ENCODE results near the gene C5. TPM values are rescaled to one million over a fixed set of nuclear protein-coding genes. Genes with fewer than 3 reads are reported as not detected.

Gene C5
- total and polyA plus RNA-seq, 2 donors (not counting 1 experiment from before 2014, with no cell fraction given), result 1.9 to 7.3 TPM

DNA sequence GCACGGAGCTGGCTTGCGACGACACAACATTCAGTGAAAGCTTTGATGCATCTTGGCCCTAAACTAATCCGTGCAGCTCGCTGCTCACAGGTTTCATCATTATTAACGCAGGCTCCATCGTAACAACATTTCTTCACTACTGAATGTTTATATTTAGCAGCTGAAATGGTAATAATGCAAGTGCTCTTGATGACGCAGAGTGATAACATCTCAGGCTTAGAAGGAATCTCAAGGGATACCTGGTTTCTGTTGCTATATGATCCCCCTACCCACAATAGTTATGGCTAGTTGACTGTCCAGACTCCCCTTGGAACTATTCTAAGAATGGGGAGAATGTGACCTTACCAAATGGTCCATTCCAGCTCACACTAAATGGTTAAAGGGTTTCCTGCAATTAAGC, 36.2 kb downstream of the C5 start:
- H3K4me1 ChIP-seq (ENCODE audit: control insufficient read depth, extremely low read depth, insufficient read depth, low read length), result no peaks in the 10 kb centered on the region
- H4K20me1 ChIP-seq (ENCODE audit: control insufficient read depth, extremely low read depth, insufficient read depth, low read length), result no peaks in the 10 kb centered on the region
- no peaks in the 10 kb centered on the region for H3K36me3 ChIP-seq (ENCODE audit: control insufficient read depth, insufficient read depth, low read length)
- H3K9ac ChIP-seq (ENCODE audit: insufficient read depth, low read length), result no peak overlapping the region
- no peaks in the 10 kb centered on the region for H3K79me2 ChIP-seq (ENCODE audit: control insufficient read depth, insufficient read depth, low read length)
- no peak overlapping the region for H3K4me3 ChIP-seq (replicated peaks in 1 of 4; ENCODE audit: control extremely low read depth in 1 of 4, insufficient read depth in 1 of 4, low read depth in 3 of 4, low read length in 4 of 4)
- no peaks in the 10 kb centered on the region for H3K9me3 ChIP-seq (ENCODE audit: control insufficient read depth, insufficient read depth, low read depth, low read length)
- no peak overlapping the region for H3K4me2 ChIP-seq (ENCODE audit: extremely low read depth, insufficient read depth, low read length)
- no peak overlapping the region for H2AFZ ChIP-seq (ENCODE audit: low read length)
- peak in 1 of 2 donors; percentile 4 for DNase-seq (ENCODE audit: low read depth in 2 of 2)
- no peak overlapping the region for H3K27ac ChIP-seq (ENCODE audit: insufficient read depth, low read length)
- H3K27me3 ChIP-seq (ENCODE audit: control insufficient read depth, insufficient read depth, low read length), result no peaks in the 10 kb centered on the region
- no peak for TF ChIP-seq EZH2 (IDR thresholded peaks at IDR 0.05; ENCODE audit: low read length, missing control alignments)
- TF ChIP-seq, protein P1, sequence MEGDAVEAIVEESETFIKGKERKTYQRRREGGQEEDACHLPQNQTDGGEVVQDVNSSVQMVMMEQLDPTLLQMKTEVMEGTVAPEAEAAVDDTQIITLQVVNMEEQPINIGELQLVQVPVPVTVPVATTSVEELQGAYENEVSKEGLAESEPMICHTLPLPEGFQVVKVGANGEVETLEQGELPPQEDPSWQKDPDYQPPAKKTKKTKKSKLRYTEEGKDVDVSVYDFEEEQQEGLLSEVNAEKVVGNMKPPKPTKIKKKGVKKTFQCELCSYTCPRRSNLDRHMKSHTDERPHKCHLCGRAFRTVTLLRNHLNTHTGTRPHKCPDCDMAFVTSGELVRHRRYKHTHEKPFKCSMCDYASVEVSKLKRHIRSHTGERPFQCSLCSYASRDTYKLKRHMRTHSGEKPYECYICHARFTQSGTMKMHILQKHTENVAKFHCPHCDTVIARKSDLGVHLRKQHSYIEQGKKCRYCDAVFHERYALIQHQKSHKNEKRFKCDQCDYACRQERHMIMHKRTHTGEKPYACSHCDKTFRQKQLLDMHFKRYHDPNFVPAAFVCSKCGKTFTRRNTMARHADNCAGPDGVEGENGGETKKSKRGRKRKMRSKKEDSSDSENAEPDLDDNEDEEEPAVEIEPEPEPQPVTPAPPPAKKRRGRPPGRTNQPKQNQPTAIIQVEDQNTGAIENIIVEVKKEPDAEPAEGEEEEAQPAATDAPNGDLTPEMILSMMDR (conservative IDR thresholded peaks at IDR 0.05 in 1 of 2, IDR thresholded peaks at IDR 0.05 in 1 of 2; ENCODE audit: low read depth in 1 of 2, low read length in 2 of 2), result no peak

DNA sequence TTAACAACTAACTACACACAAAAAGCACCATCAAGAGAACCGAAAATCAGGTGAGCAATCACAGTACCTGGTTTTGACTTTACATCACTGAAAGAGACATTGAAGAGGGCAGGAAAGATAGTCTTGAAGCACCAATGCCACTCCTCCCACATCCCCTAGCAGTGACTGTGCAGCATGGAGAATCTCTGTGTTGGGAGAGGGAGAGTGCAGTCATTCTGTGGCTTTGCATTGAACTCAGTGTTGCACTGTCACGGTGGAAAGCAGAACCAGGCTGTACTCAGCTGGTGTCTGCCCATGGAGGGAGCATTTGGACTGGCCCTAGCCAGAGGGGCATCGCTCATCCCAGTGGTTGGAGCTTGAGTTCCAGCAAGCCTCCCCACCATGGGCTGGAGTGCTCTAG, 40.4 kb downstream of the C5 start:
- no peaks in the 10 kb centered on the region for H3K36me3 ChIP-seq (ENCODE audit: control insufficient read depth, insufficient read depth, low read length)
- no peaks in the 10 kb centered on the region for H3K9me3 ChIP-seq (ENCODE audit: control insufficient read depth, insufficient read depth, low read depth, low read length)
- no peaks in the 10 kb centered on the region for H3K79me2 ChIP-seq (ENCODE audit: control insufficient read depth, insufficient read depth, low read length)
- H3K27me3 ChIP-seq (ENCODE audit: control insufficient read depth, insufficient read depth, low read length), result no peaks in the 10 kb centered on the region
- DNase-seq (ENCODE audit: low read depth in 2 of 2), result no peak
- H3K4me1 ChIP-seq (ENCODE audit: control insufficient read depth, extremely low read depth, insufficient read depth, low read length), result no peaks in the 10 kb centered on the region
- no peaks in the 10 kb centered on the region for H4K20me1 ChIP-seq (ENCODE audit: control insufficient read depth, extremely low read depth, insufficient read depth, low read length)
- H3K4me3 ChIP-seq (replicated peaks in 1 of 4; ENCODE audit: control extremely low read depth in 1 of 4, insufficient read depth in 1 of 4, low read depth in 3 of 4, low read length in 4 of 4), result no peak overlapping the region
- no peak overlapping the region for H3K4me2 ChIP-seq (ENCODE audit: extremely low read depth, insufficient read depth, low read length)
- H3K9ac ChIP-seq (ENCODE audit: insufficient read depth, low read length), result no peak overlapping the region
- TF ChIP-seq, protein P1 (conservative IDR thresholded peaks at IDR 0.05 in 1 of 2, IDR thresholded peaks at IDR 0.05 in 1 of 2; ENCODE audit: low read depth in 1 of 2, low read length in 2 of 2), result no peak
- TF ChIP-seq EZH2 (IDR thresholded peaks at IDR 0.05; ENCODE audit: low read length, missing control alignments), result no peak
- no peak overlapping the region for H2AFZ ChIP-seq (ENCODE audit: low read length)
- no peak overlapping the region for H3K27ac ChIP-seq (ENCODE audit: insufficient read depth, low read length)

GRCh38 chr9:120999317-120999716, 50.8 kb downstream of the C5 start:
- Histone ChIP-seq H3K4me1 (ENCODE audit: control insufficient read depth, extremely low read depth, insufficient read depth, low read length) (no peaks in the 10 kb centered on the region), H3K9me3 (ENCODE audit: control insufficient read depth, insufficient read depth, low read depth, low read length) (no peaks in the 10 kb centered on the region), H3K79me2 (ENCODE audit: control insufficient read depth, insufficient read depth, low read length) (no peaks in the 10 kb centered on the region), H3K27me3 (ENCODE audit: control insufficient read depth, insufficient read depth, low read length) (no peaks in the 10 kb centered on the region), H2AFZ (ENCODE audit: low read length) (no peak overlapping the region), H3K36me3 (ENCODE audit: control insufficient read depth, insufficient read depth, low read length) (no peaks in the 10 kb centered on the region), H4K20me1 (ENCODE audit: control insufficient read depth, extremely low read depth, insufficient read depth, low read length) (no peaks in the 10 kb centered on the region), H3K4me3 (replicated peaks in 1 of 4; ENCODE audit: control extremely low read depth in 1 of 4, insufficient read depth in 1 of 4, low read depth in 3 of 4, low read length in 4 of 4) (no peak overlapping the region), H3K4me2 (ENCODE audit: extremely low read depth, insufficient read depth, low read length) (no peak overlapping the region), H3K27ac (ENCODE audit: insufficient read depth, low read length) (no peak overlapping the region), H3K9ac (ENCODE audit: insufficient read depth, low read length) (no peak overlapping the region)
- TF ChIP-seq, protein P1 (conservative IDR thresholded peaks at IDR 0.05 in 1 of 2, IDR thresholded peaks at IDR 0.05 in 1 of 2; ENCODE audit: low read depth in 1 of 2, low read length in 2 of 2), result no peak
- TF ChIP-seq EZH2 (IDR thresholded peaks at IDR 0.05; ENCODE audit: low read length, missing control alignments), result no peak
- no peak for DNase-seq (ENCODE audit: low read depth in 2 of 2)

Measured in fibroblast of lung (primary cell).